HG03108 (cell line): Measurements from ENCODE around the gene TRABD2B.

Experiments used
- ATAC-seq: cut with Tn5 transposase; IDR thresholded peaks from one replicate; pipeline ENCODE4 v1.9.1; 2021; ENCODE audit warnings: moderate library complexity; ENCODE audit not compliant: unreplicated experiment

TRABD2B gene

GRCh38 chr1:47993881-47994625 is 3.1 kb downstream of the TRABD2B start:
- ATAC-seq = no peak

- no peak for ATAC-seq
Observed at GRCh38 chr1:47993416-47993740, 3.8 kb downstream of the TRABD2B start.

- ATAC-seq = no peak
Observed at GRCh38 chr1:47992720-47993415, 4.3 kb downstream of the TRABD2B start.

GRCh38 chr1:47991673-47992072 is 5.5 kb downstream of the TRABD2B start:
- ATAC-seq = no peak

GRCh38 chr1:47991187-47991586 is 6.0 kb downstream of the TRABD2B start:
- ATAC-seq = no peak

- no peak for ATAC-seq
Observed at GRCh38 chr1:47990286-47990685, 6.9 kb downstream of the TRABD2B start.

- no peak for ATAC-seq
Observed at GRCh38 chr1:47987601-47988000, 9.6 kb downstream of the TRABD2B start.

- ATAC-seq = no peak
Observed at GRCh38 chr1:47986761-47987200, 10.4 kb downstream of the TRABD2B start.

- ATAC-seq = no peak
Observed at GRCh38 chr1:47985018-47985417, 12.2 kb downstream of the TRABD2B start.

- no peak for ATAC-seq
Observed at GRCh38 chr1:47984175-47984789, 12.9 kb downstream of the TRABD2B start.

- no peak for ATAC-seq
Observed at GRCh38 chr1:47983691-47984090, 13.5 kb downstream of the TRABD2B start.

GRCh38 chr1:47981667-47982350 is 15.4 kb downstream of the TRABD2B start:
- no peak for ATAC-seq

- no peak for ATAC-seq
Observed at GRCh38 chr1:47980501-47980900, 16.7 kb downstream of the TRABD2B start.

GRCh38 chr1:47979724-47980123 is 17.5 kb downstream of the TRABD2B start:
- no peak for ATAC-seq

GRCh38 chr1:47978486-47978885 is 18.7 kb downstream of the TRABD2B start:
- ATAC-seq = no peak

GRCh38 chr1:47976728-47977127 is 20.5 kb downstream of the TRABD2B start:
- no peak for ATAC-seq

- ATAC-seq = no peak
Observed at GRCh38 chr1:47976267-47976666, 20.9 kb downstream of the TRABD2B start.

- ATAC-seq = no peak
Observed at GRCh38 chr1:47975302-47975921, 21.8 kb downstream of the TRABD2B start.

- ATAC-seq = no peak
Observed at GRCh38 chr1:47972864-47973432, 24.2 kb downstream of the TRABD2B start.

GRCh38 chr1:47971385-47972160 is 25.6 kb downstream of the TRABD2B start:
- no peak for ATAC-seq
